ENCODE data around the gene ZBTB4.

The ZBTB4 gene

GRCh38 chr17:7439462-7440112 is 39.8 kb downstream of the ZBTB4 start, which contains the start of gene FGF11:
TSS of gene FGF11 (plus strand) at chr17:7439512. CDS start at chr17:7439621, 109 bp downstream.
- DNase-seq: no peak

- DNase-seq: no peak
These were observed 40.6 kb downstream of the ZBTB4 start for GRCh38 chr17:7438656-7439460.

DNA sequence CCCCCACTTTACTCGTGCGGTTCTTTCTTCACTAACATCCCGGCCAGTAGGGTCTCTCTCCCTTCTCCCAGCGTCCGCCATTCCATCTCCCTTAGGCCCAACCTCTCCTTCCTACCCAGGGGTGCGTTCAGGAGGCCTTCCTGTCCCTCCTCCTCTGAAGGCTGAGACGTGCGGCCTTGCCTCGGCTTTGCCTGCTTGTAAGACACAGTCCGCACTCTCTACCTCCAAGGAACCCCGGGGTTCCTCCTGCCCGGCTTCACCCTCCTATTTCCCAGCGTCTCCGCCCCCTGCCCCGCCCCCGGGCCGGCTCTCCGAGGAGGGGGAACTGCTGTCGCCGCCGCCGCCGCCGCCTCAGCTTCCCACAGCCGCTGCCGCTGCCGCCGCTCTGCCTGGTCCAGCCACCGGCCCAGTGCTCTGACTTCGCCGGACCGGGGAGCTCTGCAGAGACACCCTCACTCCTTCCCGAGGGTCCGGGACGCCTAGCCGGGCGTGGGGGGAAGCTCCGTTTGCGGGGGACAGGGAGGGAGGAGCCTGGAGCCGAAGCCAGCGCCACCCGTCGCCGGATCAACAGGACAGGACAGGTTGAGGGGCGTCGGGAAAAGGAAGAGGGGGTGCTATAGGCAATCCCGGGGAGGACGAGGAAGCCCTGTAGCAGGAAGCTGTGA is 41.3 kb downstream of the ZBTB4 start:
- DNase-seq: no peak

- no peak for DNase-seq
These were observed 42.0 kb downstream of the ZBTB4 start for GRCh38 chr17:7437369-7437863.

DNA sequence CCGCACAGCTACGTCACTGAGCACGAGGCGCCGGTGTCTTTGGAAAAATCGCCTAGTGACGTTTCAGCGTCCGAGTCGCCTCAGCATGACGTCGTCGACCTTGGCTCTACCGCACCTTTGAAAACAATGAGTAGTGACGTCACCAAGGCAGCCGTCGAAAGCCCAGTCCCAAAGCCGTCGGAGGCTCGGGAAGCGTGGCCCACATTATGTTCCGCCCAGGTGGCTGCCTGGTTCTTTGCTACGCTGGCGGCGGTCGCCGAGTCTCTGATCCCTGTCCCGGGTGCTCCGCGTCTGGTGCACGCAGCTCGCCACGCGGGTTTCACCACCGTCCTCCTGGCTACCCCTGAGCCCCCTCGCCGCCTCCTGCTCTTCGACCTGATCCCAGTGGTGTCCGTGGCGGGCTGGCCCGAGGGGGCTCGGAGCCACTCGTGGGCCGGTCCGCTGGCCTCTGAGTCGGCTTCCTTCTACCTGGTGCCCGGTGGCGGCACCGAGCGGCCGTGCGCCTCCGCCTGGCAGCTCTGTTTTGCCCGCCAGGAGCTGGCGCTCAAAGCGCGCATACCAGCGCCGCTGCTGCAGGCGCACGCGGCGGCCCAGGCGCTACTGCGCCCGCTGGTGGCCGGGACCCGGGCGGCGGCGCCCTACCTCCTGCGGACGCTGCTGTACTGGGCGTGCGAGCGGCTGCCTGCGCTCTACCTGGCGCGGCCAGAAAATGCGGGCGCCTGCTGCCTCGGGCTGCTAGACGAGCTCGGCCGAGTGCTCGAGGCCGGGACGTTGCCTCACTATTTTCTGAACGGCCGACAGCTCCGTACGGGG is 42.7 kb downstream of the ZBTB4 start:
- DNase-seq: no peak

GRCh38 chr17:7435676-7436555 is 43.5 kb downstream of the ZBTB4 start:
- no peak for DNase-seq

DNA sequence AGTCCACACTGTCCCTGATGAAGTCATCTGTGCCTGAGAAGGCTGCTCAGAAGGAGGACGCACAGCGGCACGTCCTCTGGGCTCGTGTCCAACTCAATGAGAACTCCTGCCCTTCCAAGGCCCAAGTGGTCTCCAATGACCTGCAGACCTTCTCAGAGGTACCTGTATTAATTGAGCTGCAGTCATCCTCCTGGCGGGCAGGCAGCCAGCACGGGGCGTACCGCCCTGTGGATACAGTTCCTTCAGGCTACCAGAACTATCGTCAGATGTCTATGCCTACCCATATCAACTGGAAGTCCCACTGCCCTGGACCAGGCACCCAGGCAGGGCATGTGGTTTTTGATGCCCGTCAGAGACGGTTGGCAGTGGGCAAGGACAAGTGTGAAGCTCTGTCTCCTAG is 47.1 kb downstream of the ZBTB4 start:
- DNase-seq: no peak

- no peak for DNase-seq
These were observed 48.2 kb downstream of the ZBTB4 start for GRCh38 chr17:7431231-7431630.

- DNase-seq: no peak
These were observed 49.7 kb downstream of the ZBTB4 start for GRCh38 chr17:7429722-7430121.

GRCh38 chr17:7428557-7428956 is 50.9 kb downstream of the ZBTB4 start, which contains the start of gene SPEM3:
TSS of gene SPEM3 (plus strand) at chr17:7428857. CDS start at chr17:7428903, 46 bp downstream.
- DNase-seq: no peak

DNA sequence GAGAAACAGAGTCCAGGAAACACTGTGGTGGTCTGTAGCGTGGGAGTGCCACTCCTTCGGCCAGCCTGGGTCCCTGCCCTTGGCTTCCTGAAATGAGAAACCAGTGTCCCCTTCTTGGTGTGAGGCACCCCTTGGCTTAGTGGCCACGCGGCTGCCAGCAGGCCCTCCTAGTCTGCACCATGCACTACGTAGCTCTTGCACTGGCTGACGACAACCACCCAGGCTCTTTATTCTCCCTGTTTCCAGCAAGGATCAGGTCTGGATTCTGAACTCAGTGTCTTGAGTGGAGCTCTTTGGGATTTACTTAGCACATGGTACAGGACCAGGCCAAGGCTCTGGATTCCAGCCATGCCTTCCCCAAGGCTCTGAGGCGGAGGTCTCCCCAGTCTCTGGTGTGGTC is 51.9 kb downstream of the ZBTB4 start:
- DNase-seq: no peak

DNA sequence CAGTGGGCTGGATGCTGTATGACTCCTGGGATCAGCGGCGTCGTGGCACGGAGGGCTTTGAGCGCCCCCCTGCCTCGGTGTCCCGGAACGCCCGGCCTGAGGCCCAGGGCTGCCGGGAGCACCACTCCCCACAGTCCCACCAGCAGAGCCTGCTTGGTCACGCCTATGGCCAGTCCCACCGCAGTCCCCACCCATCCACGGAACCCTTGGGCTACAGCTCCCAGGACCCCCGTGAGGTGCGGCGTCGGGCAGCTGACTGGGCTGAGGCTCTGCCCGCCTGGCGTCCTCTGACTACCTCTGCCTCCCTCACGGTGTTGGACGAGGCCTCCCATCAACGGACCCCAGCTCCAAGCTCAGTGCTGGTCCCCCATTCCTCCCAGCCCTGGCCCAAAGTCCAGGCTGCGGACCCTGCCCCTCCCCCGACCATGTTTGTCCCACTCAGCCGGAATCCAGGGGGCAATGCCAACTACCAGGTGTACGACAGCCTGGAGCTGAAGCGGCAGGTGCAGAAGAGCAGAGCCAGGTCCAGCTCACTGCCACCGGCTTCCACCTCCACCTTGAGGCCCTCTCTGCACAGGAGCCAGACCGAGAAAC is 52.4 kb downstream of the ZBTB4 start:
- DNase-seq: no peak

DNA sequence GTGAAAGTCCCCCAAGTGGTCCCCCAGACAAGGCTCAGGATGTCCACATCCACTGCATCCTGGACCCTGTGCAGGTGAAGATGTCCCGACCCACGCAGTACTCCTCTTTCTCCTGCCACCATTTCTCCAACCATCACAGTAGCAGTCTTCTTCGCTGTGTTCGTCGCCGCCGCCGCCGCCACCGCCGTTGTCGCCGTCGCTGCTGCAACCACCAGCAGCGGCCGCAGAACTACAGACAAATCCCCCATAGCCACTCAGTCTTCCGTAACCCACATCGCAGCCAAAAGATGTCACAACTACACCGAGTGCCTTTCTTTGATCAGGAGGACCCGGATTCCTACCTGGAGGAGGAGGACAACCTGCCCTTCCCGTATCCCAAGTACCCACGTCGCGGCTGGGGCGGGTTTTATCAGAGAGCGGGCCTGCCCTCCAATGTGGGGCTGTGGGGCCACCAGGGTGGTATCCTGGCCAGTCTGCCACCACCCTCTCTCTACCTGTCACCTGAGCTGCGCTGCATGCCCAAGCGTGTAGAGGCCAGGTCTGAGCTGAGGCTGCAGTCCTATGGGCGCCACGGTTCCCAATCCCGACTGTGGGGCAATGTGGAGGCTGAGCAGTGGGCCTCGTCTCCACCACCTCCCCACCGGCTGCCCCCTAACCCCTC is 53.1 kb downstream of the ZBTB4 start:
- DNase-seq: no peak

GRCh38 chr17:7425756-7426155 is 53.7 kb downstream of the ZBTB4 start:
- no peak for DNase-seq

GRCh38 chr17:7425316-7425715 is 54.1 kb downstream of the ZBTB4 start, which contains the start of gene SPEM2:
TSS of gene SPEM2 (plus strand) at chr17:7425616. CDS start at chr17:7425689, 73 bp downstream.
- DNase-seq: no peak

GRCh38 chr17:7423679-7424078 is 55.8 kb downstream of the ZBTB4 start:
- no peak for DNase-seq

DNA sequence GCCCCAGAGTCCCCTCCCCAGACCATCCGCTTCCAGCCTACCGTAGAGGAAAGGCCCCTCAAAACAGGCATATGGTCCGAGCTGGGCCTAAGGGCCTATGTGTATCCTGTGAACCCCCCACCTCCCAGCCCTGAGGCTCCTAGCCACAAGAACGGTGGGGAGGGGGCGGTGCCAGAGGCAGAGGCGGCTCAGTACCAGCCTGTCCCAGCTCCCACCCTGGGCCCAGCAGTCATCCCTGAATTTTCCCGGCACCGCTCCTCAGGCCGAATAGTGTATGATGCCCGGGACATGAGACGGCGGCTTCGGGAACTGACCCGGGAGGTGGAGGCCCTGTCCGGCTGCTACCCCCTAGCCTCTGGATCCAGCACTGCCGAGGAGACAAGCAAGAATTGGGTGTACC is 58.2 kb downstream of the ZBTB4 start:
- no peak for DNase-seq

- DNase-seq: no peak
These were observed 59.4 kb downstream of the ZBTB4 start, which contains the start of gene SPEM1 for GRCh38 chr17:7419819-7420610. TSS of gene SPEM1 (plus strand) at chr17:7420324. CDS start at chr17:7420385, 61 bp downstream.

GRCh38 chr17:7418472-7419152 is 60.8 kb downstream of the ZBTB4 start:
- no peak for DNase-seq
